HG02571 (cell line): ENCODE data around the gene C22orf31.

ENCODE experiments used
- ATAC-seq: cut with Tn5 transposase; IDR thresholded peaks from one replicate; pipeline ENCODE4 v1.9.1; 2021; ENCODE audit warnings: mild to moderate bottlenecking, moderate library complexity; ENCODE audit not compliant: unreplicated experiment

C22orf31 gene

DNA sequence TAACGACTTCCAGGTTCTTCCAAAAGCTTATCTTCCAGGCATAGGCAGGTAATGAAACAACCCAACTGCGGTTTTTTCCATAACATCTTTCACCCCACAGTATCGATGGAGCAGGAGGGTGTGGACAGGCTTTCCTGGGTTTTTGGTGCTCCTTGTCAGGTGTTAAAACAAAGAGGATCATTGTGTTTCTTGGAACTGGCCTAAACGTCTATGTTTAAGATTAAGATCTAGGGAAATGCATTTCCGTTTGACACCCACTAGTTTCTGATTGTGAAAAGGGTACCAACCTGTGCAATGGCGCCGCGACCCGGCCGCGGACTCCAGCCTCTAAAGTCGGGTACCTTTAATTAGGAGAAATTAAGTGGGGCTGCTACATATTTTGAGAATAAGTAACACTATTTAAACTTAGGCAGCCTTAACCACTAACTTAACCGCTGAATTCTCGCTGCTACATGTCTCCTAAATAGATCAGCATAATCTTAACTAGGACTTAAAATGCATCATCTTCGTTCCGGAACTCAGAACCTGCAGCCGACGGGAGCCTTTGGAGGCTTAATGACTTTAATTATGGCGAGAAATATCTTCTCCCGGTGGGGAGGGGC lies 31.5 kb downstream of the C22orf31 start:
- ATAC-seq: no peak

DNA sequence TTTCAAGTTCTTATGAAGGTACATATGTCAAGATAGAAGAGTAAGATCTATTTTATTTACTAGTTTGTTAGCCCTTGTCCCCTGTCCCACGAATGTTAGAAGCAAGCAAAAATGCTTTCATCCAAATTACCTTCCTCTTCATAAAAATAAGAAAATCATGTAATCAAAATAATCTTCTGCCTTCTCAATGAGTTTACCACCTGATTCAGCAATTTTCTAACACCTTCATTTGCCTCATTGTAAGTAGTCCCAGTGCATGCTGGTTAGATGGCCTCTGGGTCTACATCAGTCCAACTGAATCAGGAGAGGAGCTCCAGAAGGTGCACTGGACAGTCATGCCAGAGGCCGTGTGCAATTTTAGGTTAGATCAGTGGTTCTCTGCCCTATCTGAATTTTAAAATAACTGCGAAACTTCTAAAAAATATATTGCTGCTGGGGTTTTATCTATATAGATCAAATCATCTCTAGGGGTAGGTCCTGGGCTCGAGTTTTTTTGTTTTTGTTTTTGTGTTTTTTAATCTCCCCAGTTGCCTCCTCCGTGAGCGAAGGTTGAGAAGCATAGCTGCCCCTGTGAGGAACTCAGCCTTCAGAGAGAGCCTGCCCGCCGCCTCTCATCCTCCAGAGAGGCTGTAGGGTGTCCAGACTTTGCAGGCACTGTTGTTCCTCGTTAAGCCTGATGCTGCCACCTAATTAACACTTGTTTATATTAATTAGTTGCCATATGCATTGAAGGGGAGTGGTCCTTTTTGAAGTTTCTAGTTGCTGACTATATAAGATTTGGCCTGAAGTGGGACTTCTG lies 32.2 kb downstream of the C22orf31 start:
- no peak for ATAC-seq

DNA sequence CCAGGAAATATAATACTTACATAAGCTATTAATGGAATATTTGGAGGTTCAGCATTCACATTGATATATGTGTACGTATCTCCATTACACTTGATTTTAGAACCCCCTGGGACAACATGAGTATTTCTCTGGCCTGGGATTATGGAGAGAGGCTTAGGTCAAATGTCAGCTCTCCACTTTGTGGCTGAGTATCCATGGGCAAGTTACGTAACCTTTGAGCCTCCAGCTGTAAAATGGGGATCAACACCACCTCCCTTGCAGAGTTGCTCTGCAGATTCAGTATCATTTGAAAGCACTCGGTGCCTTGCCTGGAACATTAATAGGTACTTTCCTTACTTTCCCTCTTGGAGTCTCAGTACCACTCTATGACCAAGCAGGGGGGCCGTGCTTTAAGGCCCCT lies 33.2 kb downstream of the C22orf31 start:
- ATAC-seq: no peak

DNA sequence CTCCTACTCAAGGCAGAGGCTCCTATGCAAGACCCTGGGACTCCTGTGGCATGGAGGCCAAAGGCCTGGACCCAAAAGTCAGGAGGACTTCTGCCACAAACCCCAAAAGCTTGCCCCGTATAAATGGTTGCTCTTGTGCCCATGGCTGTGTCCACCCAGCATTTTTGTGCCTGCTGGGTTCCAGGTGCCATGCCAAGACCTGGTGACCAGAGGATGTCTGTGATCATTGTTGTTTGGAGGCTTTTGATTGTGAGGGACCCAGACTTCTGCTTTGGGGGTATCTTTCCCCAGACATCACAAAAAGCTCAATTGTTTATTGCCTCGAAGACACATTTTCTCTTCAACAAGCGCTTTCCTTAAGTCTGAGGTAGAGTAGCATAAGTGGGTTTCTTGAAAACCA lies 35.1 kb downstream of the C22orf31 start:
- ATAC-seq: no peak

DNA sequence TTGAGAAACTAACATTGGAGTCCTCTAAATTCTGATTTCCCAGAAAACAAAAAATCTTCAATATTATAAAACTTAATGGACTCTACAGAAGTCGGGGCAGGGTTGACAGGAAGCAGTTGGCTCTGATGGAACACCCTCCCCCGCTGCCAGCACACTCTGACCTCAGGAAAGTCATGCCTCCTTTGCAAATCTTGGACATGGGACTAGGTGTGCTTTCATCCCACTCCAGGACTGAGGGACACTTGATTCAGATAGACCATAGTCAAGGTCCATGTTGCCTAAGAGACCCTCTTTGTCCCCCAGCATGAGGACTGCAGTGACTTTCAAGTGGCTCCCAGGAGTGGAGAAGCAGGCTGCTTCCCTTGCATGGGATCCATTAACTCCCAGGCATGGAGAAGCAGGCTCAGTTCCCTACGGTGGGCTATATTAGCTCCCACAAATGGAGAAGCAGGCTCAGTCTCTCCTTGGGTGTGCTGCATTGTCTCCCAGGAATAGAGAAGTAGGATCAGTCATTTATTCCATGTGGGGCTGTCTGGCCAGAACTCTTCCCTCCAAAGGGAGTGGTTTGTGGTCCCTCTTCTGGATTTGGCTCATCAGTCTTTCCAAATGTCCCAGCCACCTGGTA lies 38.3 kb downstream of the C22orf31 start:
- ATAC-seq: no peak

DNA sequence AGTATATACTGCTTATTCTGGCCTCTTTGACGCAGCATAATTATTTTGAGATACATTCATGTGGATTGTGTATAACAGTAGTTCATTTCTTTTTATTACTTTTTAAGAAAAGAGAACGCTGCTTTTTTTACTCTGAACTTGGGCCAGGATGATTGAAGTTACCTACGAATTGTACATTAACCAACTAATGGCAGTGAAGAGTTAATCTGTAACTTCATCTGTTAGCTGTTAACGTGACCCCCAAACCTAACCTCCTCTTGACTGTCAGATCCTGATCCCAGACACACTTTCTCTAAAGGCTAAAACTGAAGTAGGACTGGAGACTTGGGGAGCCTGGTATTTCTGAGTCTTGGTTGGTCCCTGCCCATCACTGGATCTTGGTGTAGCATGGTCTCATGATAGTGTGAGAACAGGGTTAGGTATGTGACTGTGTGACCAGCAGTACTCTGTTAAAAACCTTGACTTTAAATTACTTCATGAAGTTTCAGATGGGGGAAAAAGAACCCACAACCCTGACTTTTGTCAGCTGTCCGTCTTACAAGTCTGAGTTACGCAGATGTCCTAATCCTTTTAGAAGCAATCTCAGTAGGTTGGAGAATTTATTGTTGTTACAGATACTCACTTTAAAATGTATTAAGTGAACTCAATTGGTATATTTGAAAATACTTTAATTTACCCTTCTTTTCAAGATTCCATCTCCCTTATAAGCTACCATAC lies 39.4 kb downstream of the C22orf31 start:
- no peak for ATAC-seq

DNA sequence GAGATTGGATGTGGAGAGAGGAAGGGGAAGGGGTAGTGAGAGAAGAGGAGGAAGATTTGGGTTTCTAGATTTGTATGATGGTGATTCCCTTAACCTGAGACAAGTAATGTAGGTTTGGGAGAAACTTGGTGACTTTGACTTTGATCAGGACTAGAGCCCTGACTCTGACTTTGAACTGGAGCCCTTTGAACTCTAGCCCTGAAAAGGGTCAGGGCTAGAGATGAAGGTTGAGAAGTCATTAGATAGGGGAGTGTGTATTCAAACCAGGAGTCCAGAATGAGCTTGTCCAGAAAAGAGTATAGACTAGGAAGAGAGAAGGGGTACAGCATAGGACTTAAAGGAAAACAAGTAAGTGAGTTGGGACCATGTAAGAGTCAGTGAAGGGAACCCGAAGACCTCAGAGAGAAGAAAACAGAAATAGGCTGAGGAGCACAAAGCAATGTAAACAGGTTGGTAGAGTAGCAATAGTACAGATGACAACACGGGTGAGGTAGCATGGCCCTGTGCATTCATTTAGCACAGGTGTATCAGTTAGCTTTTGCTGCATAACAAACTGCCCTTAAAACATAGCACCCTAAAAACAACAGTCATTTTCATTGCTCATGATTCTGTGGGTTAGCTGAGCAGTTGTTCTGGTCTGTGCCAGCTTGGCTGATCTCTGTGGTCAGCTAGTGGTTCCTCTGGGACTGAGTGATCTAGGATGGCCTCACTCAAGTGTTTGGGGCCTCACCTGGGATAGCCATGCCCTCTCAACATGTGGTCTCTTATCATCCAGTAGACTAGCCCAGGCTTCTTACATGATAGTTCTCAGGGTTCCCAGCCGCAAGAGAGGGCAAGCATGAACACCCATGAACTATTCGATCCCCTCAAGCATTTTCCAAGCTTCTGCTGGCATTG lies 43.1 kb downstream of the C22orf31 start:
- ATAC-seq: no peak

DNA sequence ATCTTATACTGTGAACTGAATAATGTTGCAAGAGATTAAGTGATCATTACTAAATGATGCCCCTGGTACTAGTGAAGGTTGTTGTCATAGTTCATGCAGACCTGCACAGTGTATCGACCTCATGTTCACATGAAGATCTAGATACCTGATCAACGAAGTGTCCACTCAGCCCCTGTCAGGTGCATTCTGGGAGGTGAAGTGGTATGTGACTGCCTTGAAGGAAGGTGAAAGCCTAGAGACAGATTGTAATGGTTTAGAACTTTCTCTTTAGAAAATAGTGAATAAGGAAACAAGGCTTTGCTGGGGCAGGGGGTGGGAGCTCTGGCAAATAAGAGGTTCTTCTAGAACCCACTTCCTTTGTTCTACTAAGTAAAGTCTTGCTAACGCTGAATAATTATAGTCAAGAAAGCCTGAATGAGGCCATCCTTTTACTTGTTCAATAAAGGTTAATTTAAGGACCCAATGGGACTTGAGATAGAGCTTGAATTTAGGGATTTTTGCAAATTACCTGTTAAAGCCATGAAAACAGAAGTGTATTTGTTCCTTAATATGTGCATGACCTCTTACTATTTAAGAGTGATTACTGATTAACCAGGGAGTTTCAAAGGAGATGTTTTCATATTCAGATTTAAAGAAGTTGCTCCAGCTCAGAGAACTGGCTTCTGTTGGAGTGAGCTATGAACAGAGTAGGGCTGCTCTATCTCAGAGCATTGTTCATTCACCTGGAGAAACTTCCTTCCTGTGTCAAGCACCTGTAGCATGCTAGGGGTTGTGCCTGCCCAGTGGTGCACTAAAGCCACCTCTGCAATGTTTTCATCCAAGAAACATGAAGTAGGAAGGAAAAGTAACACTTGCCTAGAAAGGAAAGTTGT lies 45.3 kb downstream of the C22orf31 start:
- no peak for ATAC-seq

DNA sequence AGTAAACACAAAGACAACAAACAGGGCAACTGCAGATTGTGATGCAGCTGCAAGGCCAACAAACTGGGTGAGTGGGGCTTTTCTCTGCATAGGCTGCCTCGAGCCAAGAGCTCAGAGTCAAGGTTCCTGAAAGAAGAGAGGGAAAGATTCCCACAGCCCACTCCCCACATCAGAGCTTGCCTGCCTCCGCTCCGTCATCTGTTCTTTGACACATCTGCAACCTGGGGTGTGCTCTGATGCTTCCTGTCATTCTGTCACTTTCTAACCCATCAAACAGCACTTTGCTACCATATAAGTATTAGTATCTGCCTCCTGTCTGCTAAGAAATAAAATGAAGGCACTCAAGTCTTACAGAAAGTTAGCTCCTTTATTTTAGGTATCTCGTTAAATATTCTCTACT lies 46.9 kb downstream of the C22orf31 start:
- ATAC-seq: no peak

DNA sequence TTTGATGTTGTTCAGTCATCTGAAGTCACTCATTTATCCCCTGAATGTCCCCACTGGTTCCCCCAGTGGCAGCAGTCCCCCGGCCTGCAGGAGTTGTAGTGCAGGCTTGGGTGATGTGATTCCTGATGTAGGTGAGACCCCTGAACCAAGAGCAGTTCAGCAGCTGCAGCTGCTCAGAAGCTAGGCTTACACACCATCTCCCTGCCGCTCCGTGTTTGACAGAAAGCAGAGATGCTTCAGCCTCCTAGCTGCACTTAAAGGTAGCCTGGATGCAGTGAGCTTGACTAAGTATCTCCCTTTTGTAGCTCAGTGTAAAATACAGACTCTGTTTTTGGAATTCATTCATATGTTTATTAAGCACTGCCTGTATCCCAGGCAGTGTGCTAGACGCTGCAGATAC lies 47.3 kb downstream of the C22orf31 start:
- no peak for ATAC-seq

DNA sequence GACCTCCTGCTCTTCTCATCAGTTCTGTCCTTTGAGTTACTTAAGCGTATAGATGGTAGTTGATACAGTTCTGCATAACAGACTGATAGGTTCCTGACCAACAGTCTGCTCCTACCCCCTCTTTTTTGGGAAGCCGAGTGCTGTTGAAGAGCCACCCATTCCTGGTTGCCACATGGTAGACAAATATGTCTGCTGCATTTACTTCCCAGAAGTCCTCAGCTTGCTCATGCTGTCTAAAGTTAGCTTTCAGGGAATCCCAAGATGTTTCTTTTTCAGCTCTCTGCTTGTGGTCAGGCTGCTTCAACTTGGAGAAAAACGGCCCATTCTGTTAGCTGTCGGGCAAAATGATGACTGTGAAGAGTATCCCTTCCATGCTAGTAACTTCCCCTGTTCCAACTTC lies 48.7 kb downstream of the C22orf31 start:
- ATAC-seq: no peak

DNA sequence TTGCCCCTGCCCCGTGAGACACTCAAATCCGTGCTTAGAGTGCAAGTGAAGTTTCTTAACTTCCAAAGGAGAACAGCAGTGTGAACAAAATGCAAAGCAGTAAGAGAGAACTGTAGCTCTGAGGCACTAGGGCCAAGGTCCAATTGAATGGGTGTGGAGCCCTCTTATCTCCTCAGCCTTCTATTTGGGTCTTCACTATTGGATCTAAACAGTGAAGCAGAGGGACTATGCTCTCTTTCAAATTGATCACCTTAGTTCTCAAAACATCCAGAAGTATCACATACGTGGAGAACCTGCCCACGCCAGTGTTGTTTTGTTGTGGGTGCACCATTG lies 49.6 kb downstream of the C22orf31 start:
- no peak for ATAC-seq

DNA sequence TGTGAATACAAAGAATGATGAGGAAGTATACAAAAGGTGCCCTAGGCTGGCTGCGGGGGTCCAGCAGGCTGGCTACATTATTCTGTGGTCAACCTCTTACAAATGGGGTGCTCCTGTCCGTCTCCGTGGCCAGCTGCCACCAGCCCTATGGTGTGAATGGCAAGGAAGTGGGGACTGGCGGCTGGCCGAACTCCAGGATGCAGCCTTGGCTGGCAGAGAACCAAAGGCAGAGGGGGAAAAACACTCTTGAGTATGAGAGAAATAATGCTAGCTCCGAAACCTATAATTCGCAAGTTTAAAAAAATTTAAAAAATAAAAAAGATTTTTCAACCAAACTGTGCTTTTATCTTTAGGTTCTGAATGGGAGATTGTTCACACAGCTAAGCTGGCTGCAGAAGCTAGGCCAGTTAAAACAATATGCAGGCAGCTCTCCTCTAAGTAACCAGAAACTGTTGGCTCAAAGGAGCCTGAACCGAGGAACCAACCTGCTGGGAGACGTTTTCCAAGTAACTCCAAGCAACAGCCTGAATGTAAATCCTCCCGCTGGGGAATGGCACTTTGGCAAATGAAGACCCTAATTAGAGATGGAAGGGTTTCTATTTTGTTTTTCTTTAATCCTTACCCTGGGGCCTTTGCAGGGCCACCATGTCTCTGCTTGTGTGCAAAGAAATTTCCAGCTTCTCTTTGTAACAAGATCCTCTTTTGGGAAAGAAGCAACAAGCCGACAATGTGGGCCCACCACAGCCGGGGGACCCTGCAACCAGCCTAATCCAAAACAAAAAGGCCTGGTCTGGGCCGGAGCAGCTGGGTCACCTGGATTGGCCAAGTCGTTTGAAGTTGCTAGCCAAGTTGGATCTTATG lies 50.2 kb downstream of the C22orf31 start:
- ATAC-seq: no peak

DNA sequence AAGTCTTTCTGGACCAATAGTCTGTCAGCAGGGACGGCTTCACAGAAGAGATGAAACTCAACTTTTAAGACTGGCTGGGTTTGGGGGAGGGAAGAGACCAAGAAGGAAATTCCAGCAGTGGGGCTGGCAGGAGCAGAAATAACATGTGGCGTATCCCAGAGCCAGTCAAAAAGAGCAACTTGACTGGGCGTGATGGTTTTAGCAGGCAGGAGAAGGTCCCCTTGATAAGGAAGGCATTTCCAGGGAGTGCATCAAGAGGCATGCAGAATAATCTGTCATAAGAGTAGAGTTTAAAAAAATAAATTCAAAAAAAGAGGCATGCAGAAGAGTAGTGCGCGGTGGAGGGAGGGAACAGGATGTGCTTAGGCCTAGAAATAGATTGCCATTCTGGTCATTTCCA lies 52.5 kb downstream of the C22orf31 start:
- ATAC-seq: no peak
